ENCODE measurements around the gene CD52.
A peak's percentile ranks its signal among the peaks of the same experiment; 100 is the strongest.

The CD52 gene

DNA sequence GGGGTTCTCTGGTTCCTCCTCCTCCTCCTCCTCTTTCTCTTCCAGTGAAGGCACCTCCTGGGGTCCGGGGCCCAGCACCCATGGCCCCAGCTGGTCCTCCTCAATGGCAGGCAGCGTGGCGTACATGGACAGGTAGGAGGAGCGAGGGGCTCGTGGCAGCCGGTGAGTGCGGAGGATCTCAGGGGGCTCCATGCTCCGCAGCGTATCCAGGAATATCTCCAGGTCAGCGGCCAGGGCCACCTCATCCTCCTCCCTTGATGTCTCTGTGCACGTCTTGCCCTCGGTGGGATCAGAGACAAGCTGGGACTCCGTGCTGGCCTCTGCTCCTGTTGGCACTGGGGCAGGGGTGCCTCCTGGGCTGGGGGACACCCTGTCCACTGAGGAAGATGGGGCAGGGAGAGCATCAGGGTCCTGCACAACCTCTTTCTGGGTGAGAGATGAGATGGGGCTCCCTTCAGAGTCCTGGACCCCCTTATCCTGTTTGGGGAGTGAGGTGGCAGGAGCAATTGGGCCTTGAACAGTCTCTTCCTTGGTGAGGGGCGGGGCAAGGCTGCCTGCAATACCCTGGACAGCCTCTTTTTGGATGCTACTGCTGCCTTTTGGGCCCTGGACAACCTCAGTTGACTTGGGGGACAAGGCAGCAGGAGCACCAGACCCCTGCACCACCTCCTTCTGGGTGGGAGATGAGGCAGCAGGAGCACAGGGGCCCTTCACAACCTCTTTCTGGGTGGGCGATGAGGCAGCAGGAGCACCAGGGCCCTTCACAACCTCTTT, 26.6 kb downstream of the CD52 start (continued):
- TF ChIP-seq ZNF394 (tag by site-specific recombination; IDR thresholded peaks at IDR 0.05; ENCODE audit: borderline replicate concordance), result no peak
- TF ChIP-seq, protein P1, sequence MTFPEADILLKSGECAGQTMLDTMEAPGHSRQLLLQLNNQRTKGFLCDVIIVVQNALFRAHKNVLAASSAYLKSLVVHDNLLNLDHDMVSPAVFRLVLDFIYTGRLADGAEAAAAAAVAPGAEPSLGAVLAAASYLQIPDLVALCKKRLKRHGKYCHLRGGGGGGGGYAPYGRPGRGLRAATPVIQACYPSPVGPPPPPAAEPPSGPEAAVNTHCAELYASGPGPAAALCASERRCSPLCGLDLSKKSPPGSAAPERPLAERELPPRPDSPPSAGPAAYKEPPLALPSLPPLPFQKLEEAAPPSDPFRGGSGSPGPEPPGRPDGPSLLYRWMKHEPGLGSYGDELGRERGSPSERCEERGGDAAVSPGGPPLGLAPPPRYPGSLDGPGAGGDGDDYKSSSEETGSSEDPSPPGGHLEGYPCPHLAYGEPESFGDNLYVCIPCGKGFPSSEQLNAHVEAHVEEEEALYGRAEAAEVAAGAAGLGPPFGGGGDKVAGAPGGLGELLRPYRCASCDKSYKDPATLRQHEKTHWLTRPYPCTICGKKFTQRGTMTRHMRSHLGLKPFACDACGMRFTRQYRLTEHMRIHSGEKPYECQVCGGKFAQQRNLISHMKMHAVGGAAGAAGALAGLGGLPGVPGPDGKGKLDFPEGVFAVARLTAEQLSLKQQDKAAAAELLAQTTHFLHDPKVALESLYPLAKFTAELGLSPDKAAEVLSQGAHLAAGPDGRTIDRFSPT (tag by site-specific recombination; IDR thresholded peaks at IDR 0.05), result no peak
- TF ChIP-seq ZNF214 (tag by site-specific recombination; IDR thresholded peaks at IDR 0.05; ENCODE audit: borderline replicate concordance), result no peak

DNA sequence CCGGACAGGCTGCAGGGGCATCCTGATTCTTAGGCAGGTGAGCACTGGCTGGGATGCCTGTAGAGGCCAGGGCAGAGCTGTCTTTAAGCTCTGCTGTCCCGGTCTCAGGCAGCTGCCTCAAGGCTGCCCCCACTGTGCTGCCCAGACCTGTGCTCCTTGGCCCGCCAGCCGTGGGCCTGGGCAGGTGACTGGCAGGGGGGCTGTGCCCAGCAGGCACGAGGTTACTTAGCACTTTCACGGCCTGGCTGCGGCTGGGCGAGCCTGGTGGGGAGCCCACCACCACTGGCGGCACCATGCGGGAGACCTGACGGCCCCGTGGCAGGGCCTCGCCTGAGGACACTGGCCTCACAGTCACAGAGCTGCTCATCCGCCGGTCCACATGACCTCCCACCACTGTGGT, 28.0 kb downstream of the CD52 start:
- Histone ChIP-seq H3K27ac (ENCODE audit: extremely low read depth, low read depth, low read length) (no peak overlapping the region), H3K36me3 (ENCODE audit: control insufficient read depth in 2 of 2, insufficient read depth in 1 of 2, low read length in 2 of 2) (no peaks in the 10 kb centered on the region), H3K4me3 (ENCODE audit: low read depth, low read length) (no peak overlapping the region), H3K9me3 (ENCODE audit: control insufficient read depth, insufficient read depth, low read depth, low read length) (no peaks in the 10 kb centered on the region), H3K4me1 (ENCODE audit: control insufficient read depth, insufficient read depth, low read length) (no peaks in the 10 kb centered on the region)
- CTCF ChIA-PET, result interaction anchor here (0.7 to 1.5 kb wide), 2 partner anchors 18 to 31 kb away, joined by 3 to 6 read pairs; no protein-coding TSS in a partner anchor
- POLR2A ChIA-PET, result no interaction called here
- TF ChIP-seq, protein P1 (tag by site-specific recombination; IDR thresholded peaks at IDR 0.05), result no peak
- TF ChIP-seq ZIC2 (tag by site-specific recombination; IDR thresholded peaks at IDR 0.05), result peak; percentile 89
- no peak for TF ChIP-seq REPIN1 (tag by site-specific recombination; IDR thresholded peaks at IDR 0.05; ENCODE audit: low read depth)
- no peak for TF ChIP-seq ZNF677 (tag by site-specific recombination; IDR thresholded peaks at IDR 0.05)
- no peak for TF ChIP-seq ZNF792 (tag by site-specific recombination; IDR thresholded peaks at IDR 0.05)
- no peak for TF ChIP-seq SP3 (tag by site-specific recombination; IDR thresholded peaks at IDR 0.05)

DNA sequence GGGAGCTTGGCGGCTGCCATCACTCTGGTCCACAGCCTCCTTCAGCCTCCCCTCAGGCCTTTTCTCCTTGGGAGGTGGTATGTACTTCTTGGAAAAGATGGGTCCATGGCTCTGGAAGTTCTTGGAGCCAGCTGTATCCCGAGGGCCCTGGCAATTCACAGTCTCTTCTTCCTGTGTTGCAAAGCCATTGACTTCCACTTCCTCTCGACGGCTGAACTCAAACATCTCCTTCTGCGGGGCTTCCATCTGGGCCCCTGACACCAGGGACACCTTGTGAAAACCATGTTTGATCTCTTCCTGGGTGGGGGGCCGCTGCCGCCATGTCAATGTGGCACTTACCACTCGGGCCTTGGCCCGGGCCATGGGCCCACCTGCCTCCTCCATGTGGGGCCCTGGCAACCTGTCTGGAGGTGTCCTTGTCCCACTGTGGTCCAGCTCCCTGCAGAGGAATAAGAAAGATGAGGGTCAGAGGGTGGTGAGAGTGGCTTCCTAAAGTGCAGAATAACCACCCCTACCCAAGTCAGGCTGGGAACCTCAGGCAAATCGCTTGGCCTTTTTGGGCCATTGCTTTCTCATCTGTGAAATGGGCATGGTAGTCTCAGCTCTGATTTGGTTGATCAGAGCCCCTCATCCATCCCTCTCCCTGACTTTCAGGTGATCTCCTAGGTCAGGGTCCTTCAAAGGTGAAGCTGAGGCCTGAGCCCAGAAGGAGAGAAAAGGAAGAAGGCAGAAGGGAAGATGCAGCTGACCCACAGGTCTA, 28.7 kb downstream of the CD52 start:
- CTCF ChIA-PET, result interaction anchor here (1.0 to 3.1 kb wide), 3 partner anchors 17 to 71 kb away, joined by 3 to 13 read pairs (median 6); no protein-coding TSS in a partner anchor
- H3K9me3 ChIP-seq (ENCODE audit: control insufficient read depth, insufficient read depth, low read depth, low read length), result no peaks in the 10 kb centered on the region
- no peak overlapping the region for H3K4me3 ChIP-seq (ENCODE audit: low read depth, low read length)
- no peaks in the 10 kb centered on the region for H3K36me3 ChIP-seq (ENCODE audit: control insufficient read depth in 2 of 2, insufficient read depth in 1 of 2, low read length in 2 of 2)
- POLR2A ChIA-PET, result no interaction called here
- H3K27ac ChIP-seq (ENCODE audit: extremely low read depth, low read depth, low read length), result no peak overlapping the region
- H3K4me1 ChIP-seq (ENCODE audit: control insufficient read depth, insufficient read depth, low read length), result no peaks in the 10 kb centered on the region
- TF ChIP-seq ZNF112 (tag by site-specific recombination; IDR thresholded peaks at IDR 0.05), result no peak
- no peak for TF ChIP-seq ZNF701 (tag by site-specific recombination; IDR thresholded peaks at IDR 0.05)
- no peak for TF ChIP-seq ZNF555 (tag by site-specific recombination; conservative IDR thresholded peaks at IDR 0.05)
- no peak for TF ChIP-seq ZNF48 (tag by site-specific recombination; IDR thresholded peaks at IDR 0.05)
- TF ChIP-seq, protein P2, sequence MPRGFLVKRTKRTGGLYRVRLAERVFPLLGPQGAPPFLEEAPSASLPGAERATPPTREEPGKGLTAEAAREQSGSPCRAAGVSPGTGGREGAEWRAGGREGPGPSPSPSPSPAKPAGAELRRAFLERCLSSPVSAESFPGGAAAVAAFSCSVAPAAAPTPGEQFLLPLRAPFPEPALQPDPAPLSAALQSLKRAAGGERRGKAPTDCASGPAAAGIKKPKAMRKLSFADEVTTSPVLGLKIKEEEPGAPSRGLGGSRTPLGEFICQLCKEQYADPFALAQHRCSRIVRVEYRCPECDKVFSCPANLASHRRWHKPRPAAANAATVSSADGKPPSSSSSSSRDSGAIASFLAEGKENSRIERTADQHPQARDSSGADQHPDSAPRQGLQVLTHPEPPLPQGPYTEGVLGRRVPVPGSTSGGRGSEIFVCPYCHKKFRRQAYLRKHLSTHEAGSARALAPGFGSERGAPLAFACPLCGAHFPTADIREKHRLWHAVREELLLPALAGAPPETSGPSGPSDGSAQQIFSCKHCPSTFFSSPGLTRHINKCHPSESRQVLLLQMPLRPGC (tag by site-specific recombination; IDR thresholded peaks at IDR 0.05), result no peak
- TF ChIP-seq ZBTB17 (tag by site-specific recombination; IDR thresholded peaks at IDR 0.05), result no peak
- no peak for TF ChIP-seq ZNF843 (tag by site-specific recombination; IDR thresholded peaks at IDR 0.05)
- no peak for TF ChIP-seq ZNF677 (tag by site-specific recombination; IDR thresholded peaks at IDR 0.05)
- TF ChIP-seq KLF8 (tag by site-specific recombination; IDR thresholded peaks at IDR 0.05), result no peak
- TF ChIP-seq ZNF354C (tag by site-specific recombination; IDR thresholded peaks at IDR 0.05; ENCODE audit: borderline replicate concordance, low read depth), result no peak
- TF ChIP-seq, protein P3, sequence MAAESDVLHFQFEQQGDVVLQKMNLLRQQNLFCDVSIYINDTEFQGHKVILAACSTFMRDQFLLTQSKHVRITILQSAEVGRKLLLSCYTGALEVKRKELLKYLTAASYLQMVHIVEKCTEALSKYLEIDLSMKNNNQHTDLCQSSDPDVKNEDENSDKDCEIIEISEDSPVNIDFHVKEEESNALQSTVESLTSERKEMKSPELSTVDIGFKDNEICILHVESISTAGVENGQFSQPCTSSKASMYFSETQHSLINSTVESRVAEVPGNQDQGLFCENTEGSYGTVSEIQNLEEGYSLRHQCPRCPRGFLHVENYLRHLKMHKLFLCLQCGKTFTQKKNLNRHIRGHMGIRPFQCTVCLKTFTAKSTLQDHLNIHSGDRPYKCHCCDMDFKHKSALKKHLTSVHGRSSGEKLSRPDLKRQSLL (tag by site-specific recombination; IDR thresholded peaks at IDR 0.05), result no peak
- no peak for TF ChIP-seq MZF1 (tag by site-specific recombination; IDR thresholded peaks at IDR 0.05; ENCODE audit: borderline replicate concordance)
- no peak for TF ChIP-seq ZNF777 (tag by site-specific recombination; IDR thresholded peaks at IDR 0.05; ENCODE audit: borderline replicate concordance)
- TF ChIP-seq, protein P4, sequence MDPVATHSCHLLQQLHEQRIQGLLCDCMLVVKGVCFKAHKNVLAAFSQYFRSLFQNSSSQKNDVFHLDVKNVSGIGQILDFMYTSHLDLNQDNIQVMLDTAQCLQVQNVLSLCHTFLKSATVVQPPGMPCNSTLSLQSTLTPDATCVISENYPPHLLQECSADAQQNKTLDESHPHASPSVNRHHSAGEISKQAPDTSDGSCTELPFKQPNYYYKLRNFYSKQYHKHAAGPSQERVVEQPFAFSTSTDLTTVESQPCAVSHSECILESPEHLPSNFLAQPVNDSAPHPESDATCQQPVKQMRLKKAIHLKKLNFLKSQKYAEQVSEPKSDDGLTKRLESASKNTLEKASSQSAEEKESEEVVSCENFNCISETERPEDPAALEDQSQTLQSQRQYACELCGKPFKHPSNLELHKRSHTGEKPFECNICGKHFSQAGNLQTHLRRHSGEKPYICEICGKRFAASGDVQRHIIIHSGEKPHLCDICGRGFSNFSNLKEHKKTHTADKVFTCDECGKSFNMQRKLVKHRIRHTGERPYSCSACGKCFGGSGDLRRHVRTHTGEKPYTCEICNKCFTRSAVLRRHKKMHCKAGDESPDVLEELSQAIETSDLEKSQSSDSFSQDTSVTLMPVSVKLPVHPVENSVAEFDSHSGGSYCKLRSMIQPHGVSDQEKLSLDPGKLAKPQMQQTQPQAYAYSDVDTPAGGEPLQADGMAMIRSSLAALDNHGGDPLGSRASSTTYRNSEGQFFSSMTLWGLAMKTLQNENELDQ (tag by site-specific recombination; IDR thresholded peaks at IDR 0.05; ENCODE audit: low read depth), result no peak

Data from HEK293 (cell line).